Anterior cingulate cortex (tissue), 58 donors: Measurements from ENCODE around the gene KRABD2.

ENCODE experiments used
- DNase-seq, 58 donors: peaks; one replicate each; lab custom pipeline; 2025; lab: John Stamatoyannopoulos, UW

KRABD2 gene

GRCh38 chr17:8327303-8327649 lies 49.2 kb downstream of the KRABD2 start:
- DNase-seq: no peak
